PC-3 (cell line): ENCODE measurements around the gene ADORA3. TPM values are rescaled to one million over a fixed set of nuclear protein-coding genes. Genes with fewer than 3 reads are reported as not detected.
A peak's percentile ranks its signal among the peaks of the same experiment; 100 is the strongest.

ENCODE experiments used
- ATAC-seq: fragments of 200-7000 bp; cut with Tn5 transposase; 2 replicates; pipeline ENCODE4 v1.9.1; 2020; ENCODE audit warnings: mild to moderate bottlenecking, moderate library complexity
- BruUV-seq: library from RNA; stranded (reverse); fragments of 400-500 nt; replicated peaks from 2 replicates; lab custom pipeline; 2021; lab: Mats Ljungman, UMichigan
- CTCF ChIA-PET: fragments of 300-600 bp; sonication (Branson Sonifier 250); formaldehyde crosslinking; loops from one replicate; lab custom pipeline; 2022; ENCODE audit warnings: antibody characterized with exemption; lab: Charles Lee
- POLR2A ChIA-PET: fragments of 300-600 bp; sonication (Branson Sonifier 250); formaldehyde crosslinking; loops from one replicate; lab custom pipeline; 2022; ENCODE audit warnings: antibody characterized with exemption; ENCODE audit not compliant: unreplicated experiment; lab: Charles Lee
- DNase-seq: peaks from one replicate; pipeline ENCODE4 v3.0.0-alpha.2; 2015
- H2AFZ ChIP-seq: fragments of 300-600 bp; sonication (generic); 2 replicates; pipeline ENCODE4 v1.6.0; 2016; ENCODE audit warnings: antibody characterized with exemption, low read length
- H3F3A ChIP-seq: fragments of 300-600 bp; sonication (generic); one replicate; pipeline ENCODE4 v1.6.0; 2017; ENCODE audit warnings: antibody characterized with exemption, low read length, control low read depth, mild to moderate bottlenecking; ENCODE audit not compliant: unreplicated experiment
- H3K27ac ChIP-seq: fragments of 300-600 bp; sonication (generic); 2 replicates; pipeline ENCODE4 v1.5.1; 2016; ENCODE audit warnings: mild to moderate bottlenecking, low read length
- H3K27me3 ChIP-seq: fragments of 300-600 bp; sonication (generic); 2 replicates; pipeline ENCODE4 v1.6.1; 2016; ENCODE audit warnings: low read length, mixed read lengths
- H3K36me3 ChIP-seq: fragments of 300-600 bp; sonication (generic); 2 replicates; pipeline ENCODE4 v1.6.1; 2016; ENCODE audit warnings: low read depth, mixed run types, low read length, mixed read lengths
- H3K4me1 ChIP-seq: fragments of 300-600 bp; sonication (generic); 2 replicates; pipeline ENCODE4 v1.5.1; 2016; ENCODE audit warnings: low read length; ENCODE audit not compliant: insufficient read depth
- H3K4me2 ChIP-seq: fragments of 300-600 bp; sonication (generic); 2 replicates; pipeline ENCODE4 v1.6.0; 2016; ENCODE audit warnings: low read length
- H3K4me3 ChIP-seq: fragments of 300-600 bp; sonication (generic); 2 replicates; pipeline ENCODE4 v1.5.1; 2016; ENCODE audit warnings: mild to moderate bottlenecking, low read length, mixed read lengths
- H3K79me2 ChIP-seq: fragments of 300-600 bp; sonication (generic); 2 replicates; pipeline ENCODE4 v1.6.1; 2017; ENCODE audit warnings: low read length, mixed read lengths
- H3K9ac ChIP-seq: fragments of 300-600 bp; sonication (generic); 2 replicates; pipeline ENCODE4 v1.6.0; 2016; ENCODE audit warnings: mild to moderate bottlenecking, low read length
- H3K9me2 ChIP-seq: fragments of 300-600 bp; sonication (generic); replicated peaks from 2 replicates; pipeline ENCODE4 v1.6.1; 2016; ENCODE audit warnings: mixed run types, low read length, mixed read lengths
- H3K9me3 ChIP-seq: fragments of 300-600 bp; sonication (generic); 2 replicates; pipeline ENCODE4 v1.6.1; 2016; ENCODE audit warnings: low read length, mixed read lengths
- H4K20me1 ChIP-seq: fragments of 300-600 bp; sonication (generic); 2 replicates; pipeline ENCODE4 v1.6.1; 2016; ENCODE audit warnings: low read length, mixed read lengths
- CTCF ChIP-seq: fragments of 300-600 bp; sonication (generic); conservative IDR thresholded peaks from 2 replicates; pipeline ENCODE4 v1.5.1; 2017; ENCODE audit warnings: antibody characterized with exemption, low read depth, mild to moderate bottlenecking, low read length
- EZH2 ChIP-seq: fragments of 300-600 bp; sonication (generic); IDR thresholded peaks from one replicate; pipeline ENCODE4 v1.6.1; 2017; ENCODE audit warnings: antibody characterized with exemption, mild to moderate bottlenecking, low read length; ENCODE audit not compliant: unreplicated experiment
- EZH2phosphoT487 ChIP-seq: fragments of 300-600 bp; sonication (generic); IDR thresholded peaks from 2 replicates; pipeline ENCODE4 v1.6.1; 2018; ENCODE audit warnings: mild to moderate bottlenecking, antibody characterized with exemption, low read length, borderline replicate concordance
- intact Hi-C: fragments of 100-400 bp; cut with micrococcal nuclease; formaldehyde crosslinking; loops from 2 replicates; pipeline ENCODE4 v1.9.0; 2023
- total RNA-seq: library from RNA; depleted of rRNA; stranded (reverse); fragments of >200 nt; gene quantifications from 2 replicates; pipeline ENCODE4 v1.2.3, GENCODE V29; 2014

The ADORA3 gene
- total RNA-seq, 1 experiment from 2014 or later = not detected

GRCh38 chr1:111483876-111484275 is 19.6 kb downstream of the ADORA3 start:
- H3F3A ChIP-seq = no peaks in the 10 kb centered on the region
- no peaks in the 10 kb centered on the region for H4K20me1 ChIP-seq
- ATAC-seq (no peak), DNase-seq (no peak)
- no peak overlapping the region for H3K4me3 ChIP-seq
- no peaks in the 10 kb centered on the region for H3K36me3 ChIP-seq
- peaks cover 9% of the 10 kb centered on the region for H3K4me1 ChIP-seq
- TF ChIP-seq EZH2phosphoT487 (no peak), CTCF (no peak), EZH2 (no peak)
- ChIA-PET CTCF (no interaction called here), POLR2A (no interaction called here)
- H3K4me2 ChIP-seq = no peak overlapping the region
- no peak overlapping the region for H2AFZ ChIP-seq
- intact Hi-C loops = no loop called here
- H3K9me2 ChIP-seq = no peaks in the 10 kb centered on the region
- H3K9ac ChIP-seq = no peak overlapping the region
- no peaks in the 10 kb centered on the region for H3K9me3 ChIP-seq
- BruUV-seq = no TSS peak
- H3K27me3 ChIP-seq = no peaks in the 10 kb centered on the region
- H3K27ac ChIP-seq = no peak overlapping the region
- H3K79me2 ChIP-seq = no peaks in the 10 kb centered on the region

GRCh38 chr1:111483166-111483565 is 20.3 kb downstream of the ADORA3 start:
- POLR2A ChIA-PET = no interaction called here
- no peak overlapping the region for H3K4me2 ChIP-seq
- H3F3A ChIP-seq = no peaks in the 10 kb centered on the region
- ATAC-seq = peak; percentile 37
- BruUV-seq = no TSS peak
- peak; percentile 52 for DNase-seq
- no peaks in the 10 kb centered on the region for H3K9me2 ChIP-seq
- no peaks in the 10 kb centered on the region for H3K36me3 ChIP-seq
- peaks cover 9% of the 10 kb centered on the region for H3K4me1 ChIP-seq
- H2AFZ ChIP-seq = no peak overlapping the region
- H4K20me1 ChIP-seq = no peaks in the 10 kb centered on the region
- H3K27ac ChIP-seq = no peak overlapping the region
- H3K4me3 ChIP-seq = no peak overlapping the region
- CTCF ChIA-PET = no interaction called here
- H3K9ac ChIP-seq = no peak overlapping the region
- no peaks in the 10 kb centered on the region for H3K9me3 ChIP-seq
- H3K27me3 ChIP-seq = no peaks in the 10 kb centered on the region
- no peaks in the 10 kb centered on the region for H3K79me2 ChIP-seq
- no peak for TF ChIP-seq CTCF
- TF ChIP-seq EZH2 = no peak
- no peak for TF ChIP-seq EZH2phosphoT487
- intact Hi-C loops = no loop called here

GRCh38 chr1:111481387-111482221 is 21.8 kb downstream of the ADORA3 start:
- Histone ChIP-seq H2AFZ (no peak overlapping the region), H3K27me3 (no peaks in the 10 kb centered on the region), H3K79me2 (no peaks in the 10 kb centered on the region), H3K4me3 (no peak overlapping the region), H3K4me2 (no peak overlapping the region), H3K27ac (no peak overlapping the region), H3F3A (no peaks in the 10 kb centered on the region), H4K20me1 (no peaks in the 10 kb centered on the region), H3K36me3 (no peaks in the 10 kb centered on the region), H3K9ac (no peak overlapping the region), H3K9me2 (no peaks in the 10 kb centered on the region), H3K9me3 (no peaks in the 10 kb centered on the region), H3K4me1 (peaks cover 4% of the 10 kb centered on the region)
- DNase-seq = peak; percentile 81
- TF ChIP-seq CTCF (peak; percentile 84), EZH2 (no peak)
- intact Hi-C loops = loop anchor here (1.0 to 2.0 kb wide), 5 partner anchors 27 to 287 kb away; no protein-coding TSS in a partner anchor
- BruUV-seq = no TSS peak
- ChIA-PET POLR2A (interaction anchor here (0.5 kb wide), 1 partner anchor 26 kb away, joined by 3 read pairs; no protein-coding TSS in a partner anchor), CTCF (interaction anchor here (0.6 to 1.1 kb wide), 8 partner anchors 13 to 507 kb away, joined by 3 to 20 read pairs (median 5); no protein-coding TSS in a partner anchor)
- ATAC-seq = peak; percentile 96
